K562 (cell line): ENCODE measurements around the gene IRF2BP2. TPM values are rescaled to one million over a fixed set of nuclear protein-coding genes. Genes with fewer than 3 reads are reported as not detected.

ENCODE experiments used
- CBFB ChIP-seq: sonication (generic); formaldehyde crosslinking; IDR thresholded peaks from 2 replicates; pipeline ENCODE4 v1.4.0; 2020; ENCODE audit warnings: mild to moderate bottlenecking, missing genetic modification reagents
- E2F1 ChIP-seq: sonication (generic); formaldehyde crosslinking; IDR thresholded peaks from 2 replicates; pipeline ENCODE4 v1.8.1; 2023; ENCODE audit warnings: mild to moderate bottlenecking, missing genetic modification reagents, moderate library complexity
- GABPB1 ChIP-seq: sonication (generic); formaldehyde crosslinking; IDR thresholded peaks from 2 replicates; pipeline ENCODE4 v1.8.0; 2022; ENCODE audit warnings: mild to moderate bottlenecking, missing genetic modification reagents
- GATA2 ChIP-seq: sonication (generic); formaldehyde crosslinking; IDR thresholded peaks from 2 replicates; pipeline ENCODE4 v1.4.0; 2020; ENCODE audit warnings: mild to moderate bottlenecking, missing genetic modification reagents
- HDAC6 ChIP-seq: IDR thresholded peaks from 2 replicates; pipeline ENCODE4 v1.6.1; 2012; ENCODE audit warnings: low read depth, mild to moderate bottlenecking, control low read depth, inconsistent platforms, low read length, moderate library complexity
- KLF13 ChIP-seq: fragments of 450-650 bp; IDR thresholded peaks from 2 replicates; pipeline ENCODE4 v1.6.1; 2016; ENCODE audit warnings: missing genetic modification characterization, low read depth, mild to moderate bottlenecking, missing compliant biosample characterization, moderate library complexity, borderline replicate concordance
- NRF1 ChIP-seq, 2 experiments: fragments of 450-650 bp; IDR thresholded peaks in 1 of 2; conservative IDR thresholded peaks in 1 of 2; 2 replicates each; pipeline ENCODE4 v1.6.1; 2014; ENCODE audit warnings: mild to moderate bottlenecking in 2 of 2
- SMC3 ChIP-seq: conservative IDR thresholded peaks from 2 replicates; pipeline ENCODE4 v1.6.1; 2011; ENCODE audit warnings: low read depth, low read length, improper control_type of control experiment; ENCODE audit not compliant: insufficient read depth
- TEAD2 ChIP-seq: fragments of 450-650 bp; IDR thresholded peaks from 2 replicates; pipeline ENCODE4 v1.6.1; 2016; ENCODE audit warnings: missing genetic modification characterization, control low read depth, missing compliant biosample characterization
- TFE3 ChIP-seq: fragments of 450-650 bp; formaldehyde crosslinking; IDR thresholded peaks from 2 replicates; pipeline ENCODE4 v1.4.0; 2020; ENCODE audit warnings: mild to moderate bottlenecking, mixed read lengths
- ZBTB34 ChIP-seq: fragments of 250-450 bp; sonication (Bioruptor Pico); IDR thresholded peaks from 2 replicates; pipeline ENCODE4 v1.8.0; 2021; ENCODE audit warnings: mild to moderate bottlenecking, moderate library complexity
- ZHX1 ChIP-seq: fragments of 150-350 bp; conservative IDR thresholded peaks from 2 replicates; pipeline ENCODE4 v1.6.1; 2014; ENCODE audit warnings: low read length
- ZNF124 ChIP-seq: sonication (generic); formaldehyde crosslinking; IDR thresholded peaks from 2 replicates; pipeline ENCODE4 v1.8.1; 2022; ENCODE audit warnings: missing genetic modification reagents
- ZNF311 ChIP-seq: fragments of 250-450 bp; sonication (Bioruptor Pico); IDR thresholded peaks from 2 replicates; pipeline ENCODE4 v1.4.0; 2020; ENCODE audit warnings: mild to moderate bottlenecking, moderate library complexity
- ZNF551 ChIP-seq: fragments of 250-450 bp; sonication (Bioruptor Pico); IDR thresholded peaks from 2 replicates; pipeline ENCODE4 v1.5.0; 2021; ENCODE audit warnings: mild to moderate bottlenecking, moderate library complexity
- ZNF592 ChIP-seq: fragments of 450-650 bp; IDR thresholded peaks from 2 replicates; pipeline ENCODE4 v1.6.1; 2017; ENCODE audit warnings: antibody characterized with exemption, mild to moderate bottlenecking
- ZNF780A ChIP-seq: fragments of 250-450 bp; sonication (Bioruptor Pico); IDR thresholded peaks from 2 replicates; pipeline ENCODE4 v1.5.0; 2021; ENCODE audit warnings: mild to moderate bottlenecking
- polyA plus RNA-seq, 8 experiments: library from polyadenylated mRNA; depleted of rRNA in 4 of 8; stranded (reverse) in 5 of 8; unstranded in 3 of 8; fragments of >200 nt; fragmentation: Nextera tagmentation in 2 of 8; fragmentation: Illumina TruSeq in 1 of 8; extraction: Ambion mirVana in 2 of 8; extraction: Trizol in 1 of 8; gene quantifications; 2 replicates each; pipeline versions ENCODE4 v1.2.1 to v1.2.3, GENCODE V29; 2011 to 2014; ENCODE audit warnings: inconsistent platforms in 1 of 8, missing spikeins in 1 of 8
- total RNA-seq, 7 experiments: library from RNA; depleted of rRNA in 6 of 7; stranded (reverse); fragments of >200 nt in 6 of 7; fragmentation: Illumina TruSeq in 2 of 7; extraction: Trizol in 2 of 7; gene quantifications; 2 replicates each; pipeline versions ENCODE4 v1.2.1 to v1.2.3, GENCODE V29; 2011 to 2021; ENCODE audit warnings: low replicate concordance in 1 of 7

IRF2BP2 gene
- total and polyA plus RNA-seq, 9 of the 15 experiments (the other 6 are each of a cell fraction or from before 2014, with no cell fraction given): 7.7 to 68.6 (median 22.1) TPM

GRCh38 chr1:234610061-234610665, at the start of gene IRF2BP2 (continued):
- TF ChIP-seq ZHX1 (no peak), GATA2 (CRISPR knock-in tag) (no peak), ZNF311 (no peak), ZBTB34 (CRISPR knock-in tag) (no peak), NRF1 (conservative IDR thresholded peaks at IDR 0.05 in 1 of 2, IDR thresholded peaks at IDR 0.05 in 1 of 2) (peak; percentile 85 to 89), E2F1 (CRISPR knock-in tag) (no peak), ZNF124 (CRISPR knock-in tag) (no peak), ZNF592 (no peak), KLF13 (tag) (no peak), ZNF551 (CRISPR knock-in tag) (no peak), HDAC6 (no peak), CBFB (CRISPR knock-in tag) (no peak), TFE3 (CRISPR knock-in tag) (peak; percentile 9; the same call in 1 of the 2 replicates), TEAD2 (tag) (no peak), SMC3 (no peak), ZNF780A (CRISPR knock-in tag) (no peak), GABPB1 (CRISPR knock-in tag) (no peak)
